Umbilical cord (tissue), 2 donors: Measurements from ENCODE around the gene RNPEPL1. TPM values are rescaled to one million over a fixed set of nuclear protein-coding genes. Genes with fewer than 3 reads are reported as not detected.

Experiments
- DNase-seq: peaks from one replicate; pipeline ENCODE4 v3.0.0-alpha.2; 2015; ENCODE audit warnings: low spot score
- total RNA-seq: library from RNA; depleted of rRNA; stranded (reverse); fragments of >200 nt; gene quantifications from one replicate; pipeline ENCODE4 v1.2.3, GENCODE V29; 2014; ENCODE audit warnings: low replicate concordance; ENCODE audit not compliant: insufficient read depth

The RNPEPL1 gene
- total RNA-seq, 1 donor from 2014 or later = 16.6 TPM

DNA sequence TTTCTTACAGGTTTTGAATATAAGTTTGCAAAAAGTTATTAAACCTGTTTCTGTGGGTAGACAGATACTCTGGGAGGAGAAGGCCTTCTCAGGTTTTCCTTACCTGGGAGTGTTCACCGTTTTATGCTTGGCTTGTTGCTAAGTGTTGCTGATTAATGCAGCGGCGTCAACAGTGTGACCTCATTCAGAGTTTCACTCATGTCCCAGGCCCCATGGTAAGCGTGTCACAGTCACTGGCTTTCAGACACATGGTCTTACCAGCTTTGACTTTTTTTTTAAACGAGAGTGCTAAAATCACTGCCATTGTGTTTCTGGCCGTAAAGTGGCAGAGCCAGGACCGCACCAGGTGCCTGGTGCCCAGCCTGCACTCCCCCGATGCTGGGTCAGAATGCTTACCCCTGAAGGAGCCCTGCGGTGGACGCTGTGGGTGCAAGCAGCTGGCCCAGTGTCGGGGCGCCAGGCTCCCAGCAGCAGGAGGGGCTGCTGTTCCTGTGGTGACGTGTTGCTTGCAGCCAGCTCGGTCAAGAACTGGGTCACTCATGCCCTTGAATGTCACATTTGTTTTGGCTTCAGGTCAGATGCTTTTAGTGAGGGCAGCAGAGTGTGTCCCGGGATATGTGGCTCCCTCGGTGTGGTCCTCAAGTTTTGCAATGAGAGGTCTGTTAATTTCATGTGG lies 21.7 kb downstream of the RNPEPL1 start:
- DNase-seq = no peak

DNA sequence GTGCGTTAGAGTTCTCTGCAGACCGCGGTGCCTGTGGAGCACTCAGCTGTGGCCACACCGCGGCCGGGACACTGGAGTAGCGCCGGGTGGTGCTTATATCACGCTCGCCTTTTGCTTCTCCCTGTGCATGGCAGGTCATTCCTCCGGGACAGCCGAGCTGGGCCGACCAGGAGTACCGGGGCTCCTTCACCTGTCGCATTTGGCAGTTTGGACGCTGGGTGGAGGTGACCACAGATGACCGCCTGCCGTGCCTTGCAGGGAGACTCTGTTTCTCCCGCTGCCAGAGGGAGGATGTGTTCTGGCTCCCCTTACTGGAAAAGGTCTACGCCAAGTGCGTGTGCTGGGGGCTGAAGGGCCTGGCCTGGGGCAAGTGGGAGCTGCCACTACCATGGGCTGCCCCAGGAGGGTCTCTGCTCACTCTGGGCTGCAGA lies 22.4 kb downstream of the RNPEPL1 start:
- no peak for DNase-seq

DNA sequence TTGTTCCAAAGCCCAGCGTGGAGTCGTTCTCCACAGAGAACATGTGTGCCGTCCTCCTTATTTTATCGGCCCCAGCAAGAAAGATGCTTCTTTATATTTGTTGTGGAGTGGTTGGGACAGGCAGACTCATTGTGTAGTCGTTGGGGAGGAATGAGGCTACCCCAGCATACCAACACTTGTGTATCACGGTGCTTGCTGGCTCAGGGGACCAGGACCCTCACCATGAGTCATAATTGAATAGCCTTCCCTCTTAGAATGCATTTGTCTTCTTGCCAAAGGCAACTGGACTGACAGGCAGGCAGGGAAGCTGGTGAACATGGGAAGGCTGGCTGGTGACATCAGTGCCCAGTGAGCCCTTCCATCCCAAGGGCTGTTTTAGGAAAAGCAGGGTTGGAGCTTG lies 22.9 kb downstream of the RNPEPL1 start:
- no peak for DNase-seq

DNA sequence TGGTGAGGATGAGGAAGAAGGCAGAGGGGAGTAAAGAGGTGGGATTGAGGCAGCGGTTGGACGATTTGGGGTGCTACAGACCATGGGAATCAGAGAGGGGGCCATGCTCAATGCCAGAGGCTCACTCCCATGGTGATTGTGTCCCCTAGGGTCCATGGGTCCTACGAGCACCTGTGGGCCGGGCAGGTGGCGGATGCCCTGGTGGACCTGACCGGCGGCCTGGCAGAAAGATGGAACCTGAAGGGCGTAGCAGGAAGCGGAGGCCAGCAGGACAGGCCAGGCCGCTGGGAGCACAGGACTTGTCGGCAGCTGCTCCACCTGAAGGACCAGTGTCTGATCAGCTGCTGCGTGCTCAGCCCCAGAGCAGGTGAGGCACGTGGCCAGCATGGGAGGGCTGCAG lies 23.5 kb downstream of the RNPEPL1 start:
- DNase-seq = no peak

DNA sequence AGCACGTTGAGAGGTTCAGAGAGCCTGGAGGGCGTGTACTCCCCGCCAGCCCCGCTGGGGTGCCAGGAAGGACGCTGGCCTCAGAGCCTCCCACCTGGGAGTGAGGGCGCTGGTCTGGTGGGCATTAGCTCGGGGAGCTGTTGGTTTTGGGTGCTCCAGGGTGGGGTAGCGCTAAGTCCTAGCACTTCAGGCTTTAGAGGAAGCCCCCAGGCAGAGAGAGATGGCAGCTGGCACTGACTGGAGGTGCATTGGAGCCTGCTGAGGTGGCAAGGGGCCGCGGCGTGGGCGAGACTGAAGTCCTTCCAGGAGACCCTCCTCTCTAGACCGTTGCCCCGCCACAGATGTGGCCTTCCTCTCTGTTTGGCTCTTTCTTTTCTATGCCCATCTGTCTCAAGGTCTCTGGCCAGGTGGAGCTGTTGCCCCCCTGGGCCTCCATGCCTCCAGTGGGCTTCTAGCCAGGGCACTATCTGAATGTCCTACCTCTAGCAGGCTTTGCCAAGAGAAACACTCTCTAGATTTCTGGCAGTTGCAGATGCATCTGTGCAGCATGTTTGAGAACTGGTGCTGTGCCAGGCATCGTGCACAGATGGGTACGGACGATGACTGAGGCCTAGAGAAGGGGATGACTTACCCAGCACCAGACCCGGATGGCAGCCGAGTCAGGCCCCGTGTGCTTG lies 24.9 kb downstream of the RNPEPL1 start:
- no peak for DNase-seq

DNA sequence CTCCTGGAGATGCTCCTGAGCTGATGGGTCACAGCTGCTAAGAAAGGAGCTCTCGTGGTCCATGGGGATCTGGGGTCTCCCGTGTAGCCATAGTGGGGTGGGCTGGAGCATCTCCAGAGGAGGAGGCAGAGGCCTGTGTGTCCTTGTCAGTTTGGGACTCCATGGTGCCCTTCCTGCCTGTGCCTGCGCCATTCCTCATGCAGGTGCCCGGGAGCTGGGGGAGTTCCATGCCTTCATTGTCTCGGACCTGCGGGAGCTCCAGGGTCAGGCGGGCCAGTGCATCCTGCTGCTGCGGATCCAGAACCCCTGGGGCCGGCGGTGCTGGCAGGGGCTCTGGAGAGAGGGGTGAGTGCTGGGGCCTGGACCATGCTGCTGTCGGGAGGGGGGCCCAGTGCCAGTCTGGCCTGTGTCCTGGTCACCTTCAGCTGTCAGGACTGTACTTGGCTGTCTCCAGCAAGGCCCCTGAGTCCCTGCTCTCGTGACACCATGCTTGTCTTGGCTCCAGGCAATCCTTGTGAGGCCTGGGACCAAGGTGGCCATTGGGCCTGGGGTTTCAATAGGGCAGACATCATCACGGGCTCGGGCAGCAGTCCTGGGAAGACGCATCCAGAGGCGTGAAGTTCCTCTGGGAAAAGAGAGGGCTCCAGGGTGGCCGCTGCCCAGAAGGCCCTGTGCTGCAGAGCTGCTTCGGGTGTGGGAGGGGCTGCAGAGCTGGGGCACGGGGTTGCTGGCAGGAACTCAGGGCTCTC lies 25.6 kb downstream of the RNPEPL1 start:
- DNase-seq = no peak

DNA sequence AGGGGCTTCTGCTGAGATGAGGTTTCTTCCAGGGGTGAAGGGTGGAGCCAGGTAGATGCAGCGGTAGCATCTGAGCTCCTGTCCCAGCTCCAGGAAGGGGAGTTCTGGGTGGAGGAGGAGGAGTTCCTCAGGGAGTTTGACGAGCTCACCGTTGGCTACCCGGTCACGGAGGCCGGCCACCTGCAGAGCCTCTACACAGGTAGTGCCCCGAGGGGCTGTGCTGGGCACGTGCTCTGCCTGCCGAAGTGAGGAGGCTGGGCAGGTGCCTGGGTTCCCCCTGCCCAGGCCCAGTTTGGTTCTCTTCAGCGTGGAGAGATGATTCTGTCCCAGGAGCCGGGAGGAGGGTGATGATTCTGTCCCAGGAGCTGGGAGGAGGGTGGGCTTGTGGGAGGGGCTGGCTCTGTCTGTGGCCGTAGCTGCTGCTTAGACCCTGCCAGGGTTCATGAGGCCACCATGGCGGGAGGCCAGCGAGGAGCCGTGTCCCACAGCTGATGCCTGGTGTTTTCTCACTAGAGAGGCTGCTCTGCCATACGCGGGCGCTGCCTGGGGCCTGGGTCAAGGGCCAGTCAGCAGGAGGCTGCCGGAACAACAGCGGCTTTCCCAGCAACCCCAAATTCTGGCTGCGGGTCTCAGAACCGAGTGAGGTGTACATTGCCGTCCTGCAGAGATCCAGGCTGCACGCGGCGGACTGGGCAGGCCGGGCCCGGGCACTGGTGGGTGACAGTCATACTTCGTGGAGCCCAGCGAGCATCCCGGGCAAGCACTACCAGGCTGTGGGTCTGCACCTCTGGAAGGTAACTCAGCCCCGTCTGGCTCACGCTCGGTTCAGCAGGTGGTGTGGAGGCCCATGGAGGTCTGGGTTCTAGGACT lies 26.5 kb downstream of the RNPEPL1 start:
- no peak for DNase-seq

DNA sequence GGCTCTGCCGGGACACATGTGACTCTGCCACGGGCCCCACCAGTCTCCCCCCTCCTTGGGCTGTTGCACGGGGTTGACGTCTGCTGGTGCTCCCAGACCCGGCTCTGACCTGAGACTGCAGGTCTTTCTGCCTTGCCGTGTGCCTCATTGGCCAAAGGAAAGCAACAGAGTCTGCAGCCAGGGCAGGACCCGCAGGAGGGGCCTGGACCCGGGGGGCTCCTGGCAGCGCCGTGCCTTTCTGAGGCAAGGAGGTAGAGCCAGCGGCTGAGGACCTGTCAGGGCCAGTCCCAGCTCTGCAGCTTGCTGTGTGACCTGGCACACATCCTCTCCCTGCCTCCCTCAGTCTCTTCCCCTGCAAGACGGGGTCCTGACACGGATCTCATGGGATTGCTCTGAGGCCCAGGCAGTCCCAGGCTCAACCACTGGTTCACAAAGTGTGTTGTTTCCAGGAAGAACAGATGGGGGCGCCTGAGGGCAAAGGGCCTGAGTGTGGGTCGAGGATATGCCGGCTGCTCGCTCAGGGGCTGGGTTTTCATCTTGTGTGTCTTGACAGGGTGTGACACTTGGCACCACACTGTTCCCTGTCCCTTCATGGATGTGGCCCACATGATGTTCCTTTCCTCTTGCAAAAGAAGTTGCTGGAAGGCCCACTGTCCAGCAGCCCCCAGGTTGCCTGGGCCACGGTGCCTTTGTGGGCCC lies 27.2 kb downstream of the RNPEPL1 start:
- no peak for DNase-seq

DNA sequence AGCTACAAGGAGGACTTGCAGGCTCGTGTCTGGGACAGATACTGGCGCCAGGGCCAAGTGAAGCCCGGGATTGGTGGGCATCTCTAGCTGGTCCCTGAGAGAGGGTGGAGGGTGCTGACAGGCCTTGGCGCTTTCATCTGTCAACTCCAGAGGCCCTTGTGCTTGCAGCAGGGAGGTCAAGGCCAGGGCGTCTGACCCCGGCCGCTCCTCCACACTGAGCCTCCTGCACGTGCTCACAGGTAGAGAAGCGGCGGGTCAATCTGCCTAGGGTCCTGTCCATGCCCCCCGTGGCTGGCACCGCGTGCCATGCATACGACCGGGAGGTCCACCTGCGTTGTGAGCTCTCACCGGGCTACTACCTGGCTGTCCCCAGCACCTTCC lies 27.8 kb downstream of the RNPEPL1 start:
- no peak for DNase-seq

DNA sequence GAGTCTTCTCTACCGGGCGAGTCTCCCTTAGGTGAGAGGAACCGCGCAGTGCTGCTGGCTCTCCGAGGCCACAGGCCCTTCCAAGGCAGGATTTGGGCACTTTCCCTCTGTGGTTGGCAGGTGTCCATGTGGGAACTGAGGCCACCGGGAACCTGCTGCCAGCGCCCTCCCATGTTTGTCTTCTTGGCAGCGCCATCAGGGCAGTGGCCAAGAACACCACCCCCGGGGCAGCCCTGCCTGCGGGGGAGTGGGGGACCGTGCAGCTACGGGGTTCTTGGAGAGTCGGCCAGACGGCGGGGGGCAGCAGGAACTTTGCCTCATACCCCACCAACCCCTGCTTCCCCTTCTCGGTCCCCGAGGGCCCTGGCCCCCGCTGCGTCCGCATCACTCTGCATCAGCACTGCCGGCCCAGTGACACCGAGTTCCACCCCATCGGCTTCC lies 28.2 kb downstream of the RNPEPL1 start:
- DNase-seq = no peak

DNA sequence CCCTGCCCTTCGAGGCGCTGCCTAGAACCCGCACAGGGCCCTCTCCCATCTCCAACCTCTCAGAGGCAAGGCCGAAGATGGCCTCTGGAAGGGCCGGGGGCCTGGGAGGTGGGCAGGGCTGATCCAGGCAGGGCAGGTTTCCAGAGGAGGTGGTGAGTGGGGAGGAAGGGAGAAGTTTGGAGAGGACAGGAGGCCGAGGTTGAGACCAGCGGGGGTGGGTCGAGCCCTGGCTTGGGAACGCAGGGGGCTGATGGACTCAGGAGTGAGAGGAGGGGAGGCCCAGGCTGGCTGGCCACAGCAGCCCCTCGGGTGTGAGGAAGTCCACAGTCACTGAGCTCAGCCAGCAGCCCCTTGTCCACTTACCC lies 28.8 kb downstream of the RNPEPL1 start:
- DNase-seq = no peak

DNA sequence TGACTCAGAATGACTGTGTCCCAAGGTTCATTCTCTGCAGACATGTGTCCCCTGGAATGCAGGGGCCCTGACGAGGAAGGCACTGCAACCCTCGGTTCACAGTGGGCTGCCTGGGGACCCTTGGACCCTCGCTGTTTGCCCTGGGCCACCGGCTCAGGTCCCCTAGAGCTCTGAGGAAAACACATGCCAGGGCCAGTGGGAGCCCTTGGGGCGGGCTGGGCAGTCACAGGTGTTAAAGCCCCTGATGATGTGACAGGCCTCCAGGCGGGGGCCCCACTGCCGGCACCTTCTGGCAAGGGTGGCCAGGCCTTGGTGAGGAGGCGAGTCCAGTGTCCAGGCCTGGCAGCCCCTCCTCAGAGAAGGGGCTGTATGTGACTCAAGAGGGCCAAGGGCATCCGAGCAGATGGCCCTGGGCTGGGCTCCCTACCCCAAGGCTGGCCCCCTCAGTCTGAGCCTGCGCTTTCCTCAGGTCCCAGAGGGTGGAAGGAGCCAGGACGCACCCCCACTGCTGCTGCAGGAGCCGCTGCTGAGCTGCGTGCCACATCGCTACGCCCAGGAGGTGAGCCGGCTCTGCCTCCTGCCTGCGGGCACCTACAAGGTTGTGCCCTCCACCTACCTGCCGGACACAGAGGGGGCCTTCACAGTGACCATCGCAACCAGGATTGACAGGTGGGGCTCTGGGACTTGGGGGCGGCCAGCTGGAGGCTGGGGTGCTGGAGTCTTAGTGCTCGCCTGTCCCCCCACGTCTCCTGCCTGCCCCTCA lies 29.3 kb downstream of the RNPEPL1 start:
- DNase-seq = no peak

DNA sequence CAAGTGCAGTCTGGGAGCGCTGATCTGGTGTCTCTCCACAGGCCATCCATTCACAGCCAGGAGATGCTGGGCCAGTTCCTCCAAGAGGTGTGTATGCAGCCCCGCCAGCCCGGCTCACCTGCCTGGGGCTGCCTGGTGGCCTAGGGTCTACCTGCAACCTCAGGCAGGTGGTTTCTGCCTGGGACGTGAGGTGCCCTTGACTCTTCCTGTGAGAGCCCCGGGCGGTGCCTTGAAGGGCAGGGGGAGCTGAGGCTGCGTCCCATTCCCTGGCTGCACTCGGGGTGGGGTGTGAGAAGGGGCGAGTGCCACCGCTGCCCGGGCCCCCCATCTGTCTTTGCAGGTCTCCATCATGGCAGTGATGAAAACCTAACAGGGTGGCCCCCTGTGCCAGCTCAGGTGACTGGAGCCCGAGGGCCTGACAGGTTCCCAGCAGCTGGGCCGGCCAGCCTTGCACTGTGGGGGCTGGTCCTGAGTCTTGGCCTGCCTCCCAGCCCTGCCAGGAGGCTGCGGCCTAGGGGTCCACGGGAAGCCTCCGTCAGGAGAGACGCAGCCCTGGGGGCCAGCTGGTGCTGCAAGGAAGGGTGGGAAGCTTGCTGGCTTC lies 30.1 kb downstream of the RNPEPL1 start:
- no peak for DNase-seq

DNA sequence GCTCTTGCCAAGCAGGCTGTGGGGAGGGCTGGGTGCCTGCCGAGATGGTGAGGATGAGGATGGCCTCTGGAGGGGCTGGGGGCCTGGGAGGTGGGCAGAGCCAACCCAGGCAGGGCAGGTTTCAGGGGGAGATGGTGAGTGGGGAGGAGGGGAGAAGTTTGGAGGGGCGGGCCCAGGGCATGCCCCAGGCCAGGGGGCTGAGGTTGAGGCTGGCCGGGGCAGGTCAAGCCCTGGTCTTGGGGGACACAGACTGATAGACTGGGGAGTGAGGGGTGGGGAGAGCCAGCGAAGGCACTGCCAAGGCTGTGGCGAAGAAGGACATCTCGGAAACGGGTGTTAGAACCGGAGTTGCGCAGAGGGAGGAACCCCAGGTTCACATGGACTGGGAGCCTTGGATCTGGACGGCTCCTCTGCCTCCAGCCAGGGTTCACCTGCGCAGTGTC lies 30.9 kb downstream of the RNPEPL1 start:
- DNase-seq = no peak

DNA sequence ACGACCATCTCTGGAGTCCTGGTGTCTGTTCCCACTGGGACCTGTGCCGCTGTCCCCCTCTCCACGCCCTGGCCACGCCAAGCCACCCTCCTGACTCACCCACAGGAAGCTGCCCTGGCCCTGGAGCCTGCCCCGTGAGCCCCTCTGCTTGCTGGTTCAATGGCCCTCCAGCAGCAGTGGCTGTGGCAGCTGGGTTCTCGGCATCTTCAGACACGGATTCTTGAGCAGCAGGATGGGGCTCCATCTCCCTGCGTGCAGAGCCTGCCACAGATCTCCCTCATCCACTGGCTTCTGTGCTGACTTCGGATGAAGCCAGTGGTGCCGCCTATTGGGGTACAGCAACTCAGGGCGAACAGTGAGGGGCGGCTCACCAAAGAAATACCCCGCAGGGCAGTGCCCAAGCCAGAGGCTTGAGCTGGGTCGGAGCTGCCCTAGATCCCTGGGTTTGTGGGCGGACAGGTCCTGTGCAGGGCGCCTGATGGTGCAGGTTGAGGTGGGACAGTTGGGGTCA lies 32.2 kb downstream of the RNPEPL1 start:
- no peak for DNase-seq

DNA sequence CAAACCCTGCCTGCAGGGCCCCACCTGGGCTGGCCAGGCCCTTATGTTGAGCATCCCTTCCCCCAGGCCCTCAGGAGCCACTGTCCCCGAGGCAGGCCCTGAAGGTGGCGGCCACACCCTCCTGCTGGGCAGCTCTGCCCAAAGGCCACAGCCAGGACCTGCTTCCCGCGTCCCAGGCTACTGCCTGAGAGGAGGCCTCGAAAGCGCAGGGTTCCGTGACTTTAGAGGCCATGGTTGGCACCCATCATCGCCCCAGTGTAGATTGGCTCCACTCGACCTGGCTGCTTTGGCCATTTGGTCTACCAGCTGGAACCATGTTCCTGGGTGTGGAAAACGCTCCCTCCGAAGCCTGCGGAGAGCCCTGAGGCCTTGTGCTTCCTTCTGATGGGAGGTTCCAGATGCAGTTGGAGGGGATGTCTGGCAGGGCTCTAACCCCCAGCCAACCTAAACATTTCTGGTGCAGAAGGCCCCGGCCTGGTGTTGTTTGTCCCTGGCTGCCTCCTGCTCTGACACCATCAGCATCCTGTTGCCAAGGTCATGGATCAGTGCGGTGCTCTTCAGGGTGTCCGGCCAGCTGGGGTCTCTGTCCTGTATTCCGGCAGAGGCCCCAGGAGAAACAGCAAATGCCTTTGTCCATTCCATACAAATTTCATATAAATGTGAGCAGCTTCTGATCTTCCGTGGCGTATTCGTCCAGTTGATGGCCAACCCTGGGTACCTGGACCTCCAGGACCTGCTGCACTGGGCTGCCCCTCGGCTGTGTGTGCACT lies 33.0 kb downstream of the RNPEPL1 start:
- no peak for DNase-seq

DNA sequence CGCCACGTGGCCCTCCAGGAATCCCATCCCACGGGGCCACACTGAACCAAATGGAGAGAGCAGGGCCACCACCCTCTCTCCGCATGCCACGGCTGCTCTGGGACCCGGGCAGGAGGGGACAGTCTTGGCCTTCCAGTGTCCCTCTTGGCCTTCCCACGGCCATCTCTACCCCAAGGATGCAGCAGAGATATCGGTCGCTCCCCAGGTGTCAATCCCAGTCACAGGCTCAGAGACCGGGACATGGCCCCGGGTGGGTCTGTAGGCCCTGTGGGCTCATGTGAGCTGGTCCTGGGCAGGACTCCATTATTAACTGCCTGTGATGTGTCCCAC lies 33.5 kb downstream of the RNPEPL1 start:
- no peak for DNase-seq

DNA sequence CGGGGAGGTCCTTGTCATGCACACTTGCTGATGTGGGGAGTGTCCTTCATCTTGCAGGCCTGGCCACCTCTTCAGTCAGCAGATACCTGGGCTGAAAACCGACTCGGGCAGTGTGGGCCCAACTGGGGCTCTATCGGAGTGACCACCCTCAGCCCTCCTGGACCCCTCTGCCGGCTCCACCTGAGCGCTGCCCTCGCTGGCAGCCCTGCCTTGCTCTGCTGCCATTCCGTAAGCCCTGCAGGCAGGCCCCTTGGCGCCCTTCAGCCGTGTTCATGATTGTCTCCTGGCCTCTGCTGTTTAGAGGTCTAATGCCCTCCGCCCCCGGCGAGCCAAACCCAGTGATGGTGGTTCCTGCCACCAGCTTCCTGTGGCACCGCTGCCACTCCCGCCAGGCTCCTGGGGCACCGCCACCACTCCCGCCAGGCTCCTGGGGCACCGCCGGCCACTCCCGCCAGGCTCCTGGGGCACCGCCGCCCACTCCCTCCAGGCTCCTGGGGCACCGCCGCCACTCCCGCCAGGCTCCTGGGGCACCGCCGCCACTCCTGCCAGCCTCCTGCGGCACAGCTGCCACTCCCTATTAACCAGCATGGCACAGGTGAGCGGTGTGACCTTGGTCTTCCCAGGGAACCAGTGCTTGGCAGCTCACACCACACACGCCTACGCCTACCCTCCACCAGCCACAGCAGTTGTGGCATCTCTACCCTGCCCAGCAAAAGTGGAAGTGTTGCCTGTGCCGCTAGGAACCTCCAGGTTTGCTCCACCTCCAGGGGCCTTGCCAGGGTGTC lies 34.2 kb downstream of the RNPEPL1 start:
- DNase-seq = no peak
